HG03469 (cell line): ENCODE measurements around the gene DDIT4.

Experiments
- ATAC-seq: cut with Tn5 transposase; IDR thresholded peaks from one replicate; pipeline ENCODE4 v1.9.1; 2021; ENCODE audit warnings: mild to moderate bottlenecking, moderate library complexity, moderate number of reproducible peaks; ENCODE audit not compliant: unreplicated experiment

DDIT4 gene

GRCh38 chr10:72315054-72315453 lies 41.3 kb downstream of the DDIT4 start:
- no peak for ATAC-seq

- no peak for ATAC-seq
These were observed 42.1 kb downstream of the DDIT4 start for GRCh38 chr10:72315611-72316385.

- no peak for ATAC-seq
These were observed 42.6 kb downstream of the DDIT4 start for GRCh38 chr10:72316386-72316700.

- ATAC-seq = no peak
These were observed 43.2 kb downstream of the DDIT4 start for GRCh38 chr10:72316748-72317435.

- ATAC-seq = no peak
These were observed 44.9 kb downstream of the DDIT4 start for GRCh38 chr10:72318418-72319262.

- no peak for ATAC-seq
These were observed 45.9 kb downstream of the DDIT4 start for GRCh38 chr10:72319416-72320254.

- peak; percentile 57 for ATAC-seq
These were observed 47.0 kb downstream of the DDIT4 start for GRCh38 chr10:72320676-72321247.

GRCh38 chr10:72321248-72322029 lies 47.7 kb downstream of the DDIT4 start:
- no peak for ATAC-seq

- no peak for ATAC-seq
These were observed 48.2 kb downstream of the DDIT4 start for GRCh38 chr10:72322030-72322279.

- no peak for ATAC-seq
These were observed 48.7 kb downstream of the DDIT4 start for GRCh38 chr10:72322280-72323058.

GRCh38 chr10:72323108-72323749 lies 49.5 kb downstream of the DDIT4 start:
- ATAC-seq = no peak

- no peak for ATAC-seq
These were observed 50.1 kb downstream of the DDIT4 start for GRCh38 chr10:72323771-72324191.
